GM18519 (cell line): ENCODE data around the gene MEIS3.
"Not testable (repeated sequence)": the region's sequence is repeated elsewhere in the genome, so short reads cannot be mapped to it uniquely, and the experiment has no call there.

Experiments used
- ATAC-seq: cut with Tn5 transposase; IDR thresholded peaks from one replicate; pipeline ENCODE4 v1.9.1; 2021; ENCODE audit warnings: mild to moderate bottlenecking, moderate library complexity; ENCODE audit not compliant: unreplicated experiment, low FRiP score

The MEIS3 gene

GRCh38 chr19:47372603-47373002, 46.7 kb downstream of the MEIS3 start:
- ATAC-seq, result no peak

DNA sequence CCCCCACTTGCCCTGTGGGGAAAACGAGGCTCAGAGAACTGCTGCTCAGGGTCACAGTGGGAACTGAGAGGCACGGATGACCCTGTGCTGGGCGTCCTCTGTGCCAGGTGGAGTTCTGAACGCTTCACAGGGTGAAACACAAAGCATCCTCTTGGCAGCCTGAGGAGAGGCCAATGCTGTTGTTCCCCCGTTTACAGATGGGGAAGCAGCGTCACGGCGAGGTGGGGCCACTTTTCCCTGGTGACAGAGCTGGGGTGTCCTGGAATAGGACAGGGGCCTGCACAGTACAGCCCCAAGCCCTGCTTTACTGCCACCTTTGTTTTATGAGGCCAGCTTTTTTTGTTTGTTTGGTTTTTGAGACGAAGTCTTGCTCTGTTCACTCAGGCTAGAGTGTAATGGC, 48.1 kb downstream of the MEIS3 start:
- no peak for ATAC-seq

DNA sequence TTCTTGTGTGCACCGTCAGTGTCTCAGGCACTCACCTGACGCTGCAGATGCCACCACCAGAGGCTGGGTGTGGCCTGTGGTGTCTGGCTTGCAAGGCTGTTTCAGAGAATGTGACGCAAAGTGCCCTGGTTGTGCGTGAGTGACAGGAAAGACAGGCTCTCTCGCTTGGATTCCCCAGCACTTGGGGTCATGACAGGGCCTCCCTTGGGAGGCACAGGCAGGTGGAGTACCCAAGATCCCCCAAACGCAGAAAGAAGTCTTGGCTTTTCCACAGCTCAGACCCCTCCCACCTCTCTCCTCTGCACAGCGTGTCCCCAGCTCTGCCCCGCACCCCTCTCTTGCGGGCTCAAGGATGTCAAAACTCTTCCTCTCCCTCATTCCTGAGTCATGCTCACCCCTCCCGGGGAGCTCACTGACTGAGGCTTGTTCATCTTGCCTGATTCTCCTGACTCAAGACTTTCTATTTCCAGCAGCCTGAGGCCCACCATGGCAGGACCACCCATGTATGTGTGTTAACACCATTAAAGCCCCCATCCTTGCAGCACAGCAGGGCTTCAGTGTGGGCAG, 49.2 kb downstream of the MEIS3 start:
- no peak for ATAC-seq

DNA sequence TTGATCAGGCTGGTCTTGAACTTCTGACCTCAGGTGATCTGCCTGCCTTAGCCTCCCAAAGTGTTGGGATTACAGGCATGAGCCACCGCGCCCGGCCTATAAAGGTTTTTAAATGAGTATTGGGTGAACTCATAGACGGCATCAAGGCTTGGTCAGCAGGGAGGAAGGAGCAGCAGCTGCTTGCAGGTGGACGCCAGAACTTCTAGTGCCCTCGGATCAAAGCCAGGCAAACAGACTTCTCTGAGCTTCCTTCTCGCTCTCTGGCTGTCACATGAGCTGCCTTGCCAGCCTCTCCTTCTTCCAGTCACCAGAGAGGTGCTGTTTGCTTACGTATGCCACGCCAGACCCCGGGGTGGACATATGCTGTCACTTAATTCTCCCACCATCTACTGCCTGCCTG, 53.9 kb downstream of the MEIS3 start:
- ATAC-seq, result not testable (repeated sequence)

GRCh38 chr19:47363758-47364531, 55.4 kb downstream of the MEIS3 start:
- no peak for ATAC-seq

- no peak for ATAC-seq
These were observed 57.0 kb downstream of the MEIS3 start for GRCh38 chr19:47362321-47362720.

- no peak for ATAC-seq
These were observed 60.4 kb downstream of the MEIS3 start for GRCh38 chr19:47358936-47359335.

DNA sequence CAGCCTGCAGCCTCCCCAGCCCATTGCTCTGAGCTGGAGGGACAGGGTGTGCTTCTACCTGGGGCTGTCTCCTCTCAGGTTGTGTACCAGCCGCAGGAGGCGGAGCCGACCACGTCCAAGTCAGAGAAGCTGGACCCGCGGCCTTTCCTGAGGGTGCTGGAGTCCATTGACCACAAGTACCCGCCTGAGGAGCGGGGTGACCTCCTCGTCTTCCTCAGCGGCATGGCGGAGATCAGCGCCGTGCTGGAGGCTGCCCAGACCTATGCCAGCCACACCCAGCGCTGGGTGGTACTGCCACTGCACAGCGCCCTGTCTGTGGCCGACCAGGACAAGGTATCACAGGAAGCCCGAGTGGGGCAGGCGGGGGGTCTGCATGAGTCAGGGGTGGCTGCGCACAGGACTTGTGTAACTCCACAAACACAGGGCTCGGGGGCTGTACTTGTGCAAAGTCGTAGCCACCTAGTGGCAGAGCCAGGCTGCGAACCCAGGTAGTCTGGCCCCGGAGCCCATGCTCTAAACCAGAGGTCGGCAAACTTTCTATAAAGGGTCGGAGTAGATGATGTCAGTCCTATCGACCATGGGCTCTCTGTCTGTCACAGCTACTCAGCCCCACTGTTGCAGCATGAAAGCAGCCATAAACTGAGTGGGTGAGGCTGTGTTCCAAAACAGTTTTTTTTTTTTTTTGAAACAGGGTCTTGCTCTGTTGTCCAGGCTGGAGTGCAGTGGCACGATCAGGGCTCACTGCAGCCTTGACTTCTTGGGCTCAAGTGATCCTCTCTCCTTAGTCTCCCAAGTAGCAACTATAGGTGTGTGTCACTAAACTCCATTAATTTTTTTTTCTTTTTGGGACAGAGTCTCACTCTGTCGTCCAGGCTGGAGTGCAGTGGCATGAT, 61.3 kb downstream of the MEIS3 start:
- no peak for ATAC-seq

- ATAC-seq, result no peak
These were observed 62.4 kb downstream of the MEIS3 start for GRCh38 chr19:47356900-47357299.

DNA sequence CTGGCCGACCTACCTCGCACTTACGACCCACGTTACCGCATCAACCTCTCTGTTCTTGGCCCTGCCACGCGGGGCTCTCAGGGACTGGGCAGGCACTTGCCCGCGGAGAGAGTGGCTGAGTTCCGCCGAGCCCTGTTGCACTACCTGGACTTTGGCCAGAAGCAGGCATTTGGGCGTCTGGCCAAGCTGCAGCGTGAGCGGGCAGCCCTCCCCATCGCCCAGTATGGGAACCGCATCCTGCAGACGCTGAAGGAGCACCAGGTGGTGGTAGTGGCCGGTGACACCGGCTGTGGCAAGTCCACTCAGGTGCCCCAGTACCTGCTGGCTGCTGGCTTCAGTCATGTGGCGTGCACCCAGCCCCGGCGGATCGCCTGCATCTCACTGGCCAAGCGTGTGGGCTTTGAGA, 66.0 kb downstream of the MEIS3 start:
- ATAC-seq, result no peak
